Activated CD4-positive, CD25-positive, alpha-beta regulatory T cell treated with anti-CD3 and anti-CD28 coated beads, Interleukin-2, amount 50 U/mL, for 72 hours (primary cell): ENCODE data around the gene ULBP2.
"Not testable (repeated sequence)": the region's sequence is repeated elsewhere in the genome, so short reads cannot be mapped to it uniquely, and the experiment has no call there.

Experiments used
- DNase-seq: peaks from one replicate; pipeline ENCODE4 v3.0.0; 2021

The ULBP2 gene

GRCh38 chr6:149909701-149910470, 31.9 kb upstream of the ULBP2 start:
- DNase-seq, result no peak

DNA sequence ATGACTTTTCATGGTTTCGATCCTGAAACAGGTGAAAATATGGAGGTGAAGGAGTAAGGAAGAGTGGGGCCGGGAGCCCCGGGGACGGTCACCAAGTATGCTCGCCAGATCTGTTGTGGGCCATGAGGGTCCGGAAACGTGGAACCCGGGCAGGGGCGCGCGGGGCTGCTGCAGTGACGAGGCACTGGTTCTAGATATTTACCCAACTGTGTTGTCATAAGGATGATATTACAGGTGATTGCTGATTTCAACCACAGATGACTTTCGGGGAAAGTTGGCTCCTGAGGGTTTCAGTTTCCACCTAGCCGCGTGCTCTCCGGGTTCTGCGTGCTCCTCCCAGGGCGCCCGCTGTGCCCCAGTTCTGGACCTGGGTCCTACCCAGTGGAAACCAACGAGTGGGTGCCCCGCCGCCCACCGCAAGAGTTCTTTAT, 31.1 kb upstream of the ULBP2 start:
- DNase-seq, result no peak

GRCh38 chr6:149912680-149913079, 29.1 kb upstream of the ULBP2 start:
- DNase-seq, result not testable (repeated sequence)

DNA sequence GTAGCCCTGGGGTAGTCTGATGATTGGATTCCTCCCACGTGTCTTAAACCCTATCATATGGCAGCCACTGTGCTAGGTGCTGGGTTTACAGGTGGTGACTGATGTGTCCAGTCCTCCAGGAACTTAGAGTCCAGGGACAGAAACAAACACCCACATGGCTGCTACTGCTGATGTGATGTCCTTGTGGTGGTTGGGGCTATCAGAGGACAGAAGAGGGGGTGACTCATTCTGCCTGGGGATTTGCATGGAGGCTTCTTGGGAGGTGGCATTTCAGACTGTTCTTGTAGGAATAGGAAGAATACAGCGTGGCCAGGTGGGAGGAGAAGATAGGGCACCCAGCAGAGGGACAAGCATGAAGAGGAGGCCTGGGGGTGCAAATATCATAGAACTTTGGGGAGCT, 28.7 kb upstream of the ULBP2 start:
- no peak for DNase-seq

- DNase-seq, result no peak
Measured at GRCh38 chr6:149913540-149914240, 28.1 kb upstream of the ULBP2 start.

GRCh38 chr6:149915970-149916865, 25.6 kb upstream of the ULBP2 start:
- no peak for DNase-seq

DNA sequence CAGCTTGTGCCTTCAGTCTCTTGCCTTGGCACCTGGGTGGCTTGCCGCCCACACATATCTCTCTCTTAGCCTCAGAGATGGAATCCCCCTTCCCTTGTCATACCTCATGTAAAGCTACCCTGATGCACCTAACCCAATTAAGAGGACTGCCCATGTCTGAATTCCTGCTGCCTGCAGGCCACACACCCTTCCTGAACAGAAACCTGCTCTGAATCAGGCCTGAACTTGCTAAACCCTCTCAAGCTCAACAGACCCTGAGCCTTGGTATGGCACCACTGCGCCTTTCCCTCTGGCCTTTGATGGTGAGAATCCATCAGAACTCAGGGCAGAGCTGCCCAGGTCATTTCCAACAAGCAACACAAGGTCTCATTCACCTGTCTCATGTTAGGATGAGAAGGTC, 24.1 kb upstream of the ULBP2 start:
- DNase-seq, result peak; percentile 5

DNA sequence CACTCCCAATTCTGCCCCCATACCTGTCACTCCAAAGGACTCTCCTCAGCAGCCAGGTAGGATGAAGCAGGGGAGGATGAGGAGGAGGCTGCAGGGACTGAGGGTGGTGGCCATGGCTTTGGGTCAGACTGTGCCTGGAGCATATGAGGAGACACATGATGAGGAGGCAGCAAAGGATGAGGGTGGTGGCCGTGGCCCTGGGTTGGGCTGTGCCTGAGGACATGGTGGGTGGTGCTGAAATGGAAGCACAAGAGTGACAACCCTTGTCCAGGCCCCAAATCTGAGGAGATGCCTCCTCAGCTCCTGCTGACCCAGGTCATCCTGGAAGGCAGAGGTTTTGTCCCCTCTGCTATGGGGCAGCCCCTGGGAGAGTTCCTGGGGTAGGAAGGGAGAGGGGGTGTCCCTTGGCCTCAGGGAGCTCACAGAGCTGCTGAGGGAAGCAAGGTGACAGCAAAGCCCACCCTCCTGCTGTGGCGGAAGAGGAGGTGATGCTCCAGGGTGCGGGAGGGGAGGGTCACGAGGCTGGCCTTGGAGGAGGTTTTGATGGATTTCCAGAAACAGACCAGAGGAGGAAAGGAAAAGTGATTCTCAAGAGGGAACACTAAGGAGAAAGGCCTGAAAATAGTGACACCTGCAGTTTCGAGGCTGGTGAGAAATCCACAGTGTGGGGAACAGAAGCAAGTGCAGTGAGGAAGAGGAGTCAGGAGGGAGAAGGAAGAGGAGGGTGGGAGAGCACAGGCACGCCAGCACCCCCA, 23.5 kb upstream of the ULBP2 start:
- DNase-seq, result peak; percentile 24

GRCh38 chr6:149919126-149919833, 22.5 kb upstream of the ULBP2 start:
- DNase-seq, result peak; percentile 13

- DNase-seq, result peak; percentile 21
Measured at GRCh38 chr6:149919834-149920225, 22.0 kb upstream of the ULBP2 start.

DNA sequence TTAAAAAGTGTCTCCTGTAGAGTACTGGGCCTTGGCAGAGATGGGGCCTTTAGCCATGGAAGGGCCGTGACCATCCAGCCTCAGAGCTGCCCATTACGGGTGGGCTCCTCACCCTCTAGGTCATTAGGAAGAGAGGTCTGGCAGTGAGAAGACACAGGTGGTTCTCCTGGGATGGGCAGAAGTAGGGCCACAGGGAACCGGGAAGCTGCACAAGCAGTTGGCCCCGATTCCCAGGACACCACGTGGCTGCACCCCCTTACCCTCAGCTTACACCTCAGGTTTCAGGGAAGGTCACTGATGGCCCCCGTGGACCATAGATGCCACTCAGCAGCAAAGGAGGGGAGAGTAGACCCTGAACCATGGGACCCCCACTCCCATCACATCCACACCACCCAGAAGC, 20.5 kb upstream of the ULBP2 start:
- DNase-seq, result no peak

- peak; percentile 28 for DNase-seq
Measured at GRCh38 chr6:149922091-149922490, 19.7 kb upstream of the ULBP2 start.

GRCh38 chr6:149922642-149923326, 19.0 kb upstream of the ULBP2 start, which contains the start of gene RAET1G:
RAET1G (minus strand) TSS chr6:149923121; CDS start chr6:149923010, 111 bp downstream.
- DNase-seq, result peak; percentile 70

DNA sequence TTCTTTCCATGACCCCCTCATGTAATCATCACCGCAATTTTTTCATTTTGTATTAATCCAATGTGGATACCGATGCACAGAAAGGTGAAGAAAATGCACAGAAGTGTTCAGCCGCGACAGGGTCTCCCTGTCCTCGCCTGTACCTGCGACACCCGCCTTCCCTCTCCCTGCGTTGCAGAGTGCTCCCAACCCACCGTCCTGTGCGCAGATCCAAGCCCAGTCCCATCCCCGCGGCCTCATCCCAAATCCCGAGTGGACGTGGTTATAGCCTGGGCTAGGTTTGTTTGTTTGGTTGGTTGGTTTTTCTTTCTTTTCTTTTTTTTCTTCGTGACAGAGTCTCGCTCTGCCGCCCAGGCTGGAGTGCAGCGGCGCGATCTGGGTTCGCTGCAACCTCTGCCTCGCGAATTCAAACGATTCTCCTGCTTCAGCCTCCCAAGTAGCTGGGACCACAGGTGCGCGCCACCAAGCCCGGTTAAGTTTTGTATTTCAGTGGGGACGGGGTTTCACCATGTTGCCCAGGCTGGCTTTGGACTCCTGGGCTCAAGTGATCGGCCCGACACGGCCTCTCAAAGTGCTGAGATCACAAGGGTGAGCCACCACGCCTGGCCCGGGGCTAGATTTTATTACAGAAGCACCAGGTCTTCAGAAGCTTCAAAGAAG, 18.4 kb upstream of the ULBP2 start:
- peak; percentile 24 for DNase-seq

GRCh38 chr6:149924206-149924932, 17.4 kb upstream of the ULBP2 start:
- peak; percentile 24 for DNase-seq

- DNase-seq, result no peak
Measured at GRCh38 chr6:149924933-149925252, 16.9 kb upstream of the ULBP2 start.

GRCh38 chr6:149925253-149925973, 16.4 kb upstream of the ULBP2 start:
- DNase-seq, result no peak

DNA sequence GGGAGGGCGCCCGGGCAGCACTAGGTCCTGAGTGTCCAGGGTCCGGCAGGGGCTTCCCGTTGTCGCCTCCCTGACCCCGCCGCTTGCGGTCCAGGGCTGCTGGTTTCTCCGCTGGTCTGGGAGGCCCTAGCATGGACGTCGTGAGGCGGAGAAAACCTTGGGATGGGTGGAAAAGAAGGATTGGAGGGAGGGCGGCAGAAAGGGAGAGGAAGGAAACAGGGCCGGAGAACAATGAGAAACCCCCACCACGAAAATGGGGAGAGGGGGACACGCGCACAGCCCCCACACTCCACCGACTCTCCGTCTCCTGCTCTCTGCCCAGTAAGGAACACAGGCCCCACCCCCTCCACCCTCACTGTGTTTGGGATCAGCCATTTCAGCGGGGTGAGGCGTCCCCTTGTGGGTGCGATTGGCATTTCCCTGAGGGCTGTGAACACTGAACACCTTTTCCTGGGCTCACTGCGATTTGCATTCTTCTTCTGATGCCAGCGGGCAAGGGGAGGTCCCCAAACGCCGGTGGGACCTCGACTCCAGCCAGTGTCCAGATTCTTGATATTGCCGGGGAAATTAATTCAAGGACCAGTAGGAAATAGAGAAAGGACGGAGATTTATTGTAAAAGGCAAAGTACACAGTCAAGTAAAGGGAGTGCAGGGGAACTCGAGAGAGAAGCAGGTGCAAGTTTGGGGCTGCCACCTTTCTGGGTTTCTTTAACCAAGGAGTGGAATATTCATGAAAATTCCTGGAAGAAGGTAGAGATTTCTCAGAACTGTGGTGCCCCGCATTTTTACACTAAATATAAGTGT, 15.6 kb upstream of the ULBP2 start:
- peak; percentile 74 for DNase-seq
